SHP77 (cell line): Measurements from ENCODE around the gene CHRNA1.
A peak's percentile ranks its signal among the peaks of the same experiment; 100 is the strongest.

ENCODE experiments used
- DNase-seq, 2 experiments: peaks; one replicate each; lab custom pipeline; 2025; lab: John Stamatoyannopoulos, UW

Gene CHRNA1

DNA sequence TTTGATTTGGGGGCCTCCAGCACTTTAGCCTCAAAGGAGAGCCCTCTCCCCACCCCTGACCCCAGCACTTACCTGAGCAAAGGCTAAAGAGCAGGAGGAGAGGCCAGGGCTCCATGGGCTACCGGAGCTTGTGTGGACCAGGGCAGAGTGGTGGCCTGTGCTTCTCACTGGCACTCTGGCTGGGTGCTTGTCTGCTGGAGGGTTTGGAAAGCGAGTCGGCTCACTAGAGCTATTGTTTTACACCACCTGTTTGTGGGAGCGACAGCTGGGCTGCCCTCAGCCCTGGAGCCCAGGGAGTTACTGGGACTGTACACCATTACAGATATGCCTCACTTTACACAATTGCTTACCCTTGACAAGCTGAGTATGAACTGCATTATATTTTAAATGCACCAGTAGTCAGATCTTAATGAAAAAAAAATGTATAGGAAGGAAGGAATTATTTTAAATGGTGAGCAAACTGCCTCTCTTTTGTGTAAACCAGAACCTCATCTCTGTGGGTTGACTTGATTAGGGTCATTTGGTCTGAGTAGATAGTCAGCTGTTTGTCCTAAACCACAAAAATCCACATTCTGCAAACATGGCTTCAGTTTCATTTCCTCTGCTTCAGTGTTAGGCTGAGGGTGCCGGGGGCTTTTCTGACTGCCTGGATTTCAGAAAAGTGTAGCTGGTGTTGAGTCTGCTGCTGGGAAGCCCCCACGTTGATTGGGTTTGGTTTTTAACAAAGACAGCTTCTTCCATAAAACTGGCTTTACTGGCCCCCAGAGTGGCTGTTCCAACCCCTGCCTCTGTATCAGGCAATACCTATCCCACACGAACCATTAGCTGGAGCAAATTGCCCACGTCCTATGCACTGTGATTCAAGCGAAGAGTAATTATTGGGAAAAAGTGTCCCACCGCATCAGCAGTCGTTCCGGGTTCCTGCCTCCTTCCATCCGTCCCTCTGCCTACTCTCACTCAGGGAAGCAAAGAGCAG is at the start of gene CHRNA1:
Gene CHRNA1 (minus strand): TSS at position 193 of the 976 bp plus-strand sequence. CDS start 78 bp downstream, at position 115.
- DNase-seq = peak; percentile 54 to 74

DNA sequence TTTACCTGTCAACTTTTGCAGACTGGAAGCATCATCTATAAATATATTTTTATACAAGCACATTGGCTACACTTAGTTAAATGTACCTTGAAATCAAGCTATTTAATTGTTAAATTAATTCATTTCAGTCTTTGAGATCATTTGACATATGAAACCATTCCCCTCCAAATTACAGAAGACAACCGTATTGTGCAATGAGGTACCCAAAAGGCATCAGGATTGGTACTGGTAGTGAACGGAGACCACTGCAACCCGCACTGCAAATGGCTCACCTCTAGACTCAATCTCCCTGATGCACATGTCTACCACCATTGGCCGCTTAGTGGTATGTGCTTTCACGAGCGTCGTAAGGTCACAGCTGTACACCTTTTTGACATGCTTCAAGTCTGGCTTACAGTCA is 47.8 kb upstream of the CHRNA1 start:
- DNase-seq = no peak

DNA sequence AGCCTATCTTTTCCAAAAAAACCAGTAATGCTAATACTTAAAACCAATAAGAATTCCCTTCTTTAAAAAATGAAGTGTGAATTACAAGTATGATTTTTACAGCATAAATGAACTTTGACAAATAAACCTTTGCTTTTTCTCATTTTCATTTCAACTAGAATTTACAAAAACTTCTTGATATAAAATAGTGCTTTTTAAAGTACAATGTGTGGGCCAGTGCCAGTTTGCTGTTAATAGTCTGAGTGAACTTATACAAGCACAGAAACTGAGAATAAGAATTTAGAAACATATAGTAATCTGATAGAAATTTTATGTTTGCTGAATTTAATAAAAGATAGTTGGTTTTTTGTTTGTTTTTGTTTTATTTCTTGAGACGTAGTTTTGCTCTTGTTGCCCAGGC is 43.7 kb upstream of the CHRNA1 start:
- DNase-seq = no peak

DNA sequence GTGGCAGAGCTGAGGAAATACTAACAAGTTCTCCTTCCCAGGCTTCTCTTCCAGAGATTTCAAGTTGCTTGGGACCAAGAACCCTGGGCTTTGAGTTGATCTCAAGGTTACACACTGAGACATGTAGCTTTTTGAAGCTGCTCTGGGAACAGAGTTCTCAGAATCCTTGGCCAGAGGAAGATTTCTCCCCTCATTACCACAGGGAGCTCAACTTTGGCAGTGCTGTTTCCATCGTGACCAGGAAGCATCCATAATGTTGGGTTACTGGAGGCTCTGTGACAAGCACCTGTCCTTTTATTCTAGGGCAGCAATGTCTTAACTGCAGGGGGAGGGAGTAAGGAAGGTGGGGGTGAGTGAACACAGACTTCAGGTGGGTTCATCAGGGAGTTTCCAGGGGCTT is 41.5 kb upstream of the CHRNA1 start:
- DNase-seq = no peak

DNA sequence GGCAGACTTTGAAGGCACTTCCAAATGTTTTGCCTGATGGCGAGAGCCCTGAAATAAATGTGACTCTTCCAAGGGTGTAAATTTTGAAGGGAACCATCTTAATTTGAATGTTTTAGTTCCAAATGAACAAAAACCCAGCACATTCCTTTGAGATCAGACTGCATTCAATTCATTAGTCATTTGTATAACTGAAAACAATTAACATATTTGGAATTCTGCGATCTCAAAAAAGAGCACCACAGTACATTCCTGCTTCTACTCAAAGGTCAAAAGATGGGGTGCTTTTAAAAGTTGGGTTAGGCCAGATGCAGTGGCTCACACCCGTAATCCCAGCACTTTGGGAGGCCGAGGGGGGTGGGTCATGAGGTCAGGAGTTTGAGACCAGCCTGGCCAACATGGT is 38.2 kb upstream of the CHRNA1 start:
- DNase-seq = no peak

DNA sequence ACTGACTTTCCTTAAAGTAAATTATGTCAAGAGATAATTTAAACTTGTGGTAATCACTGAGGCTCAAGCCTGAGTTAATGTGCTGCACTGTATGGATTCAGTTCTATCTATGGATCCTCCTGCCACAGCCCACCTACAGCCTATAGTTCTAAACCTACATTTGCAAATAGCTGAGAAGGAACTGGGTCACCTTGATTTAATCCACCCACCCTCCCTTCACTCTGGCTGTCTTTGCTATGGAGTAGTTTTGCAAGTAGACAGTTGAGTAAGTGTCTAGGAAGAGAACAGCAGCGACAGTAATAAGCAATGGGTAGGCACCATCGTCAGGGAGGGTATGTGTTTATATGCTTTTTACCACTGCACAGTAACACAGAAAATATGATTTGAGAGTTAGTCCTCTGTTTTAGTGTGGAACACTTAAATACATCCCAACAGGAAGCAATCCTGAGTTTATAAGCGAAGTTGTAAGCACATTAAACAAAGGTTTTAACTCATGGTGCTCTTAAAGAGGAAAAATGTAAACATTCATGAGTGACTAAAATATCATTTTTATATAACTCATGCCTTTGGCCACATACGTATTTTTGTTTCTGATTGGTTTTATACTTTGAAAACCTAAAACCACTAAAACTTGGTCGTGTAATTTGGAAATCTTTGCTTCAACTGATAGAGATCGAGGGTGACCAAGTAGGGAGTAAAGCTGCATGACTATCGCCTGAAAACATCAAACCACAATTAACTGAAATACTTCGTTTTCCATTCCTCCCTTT is 36.3 kb upstream of the CHRNA1 start:
- no peak for DNase-seq

DNA sequence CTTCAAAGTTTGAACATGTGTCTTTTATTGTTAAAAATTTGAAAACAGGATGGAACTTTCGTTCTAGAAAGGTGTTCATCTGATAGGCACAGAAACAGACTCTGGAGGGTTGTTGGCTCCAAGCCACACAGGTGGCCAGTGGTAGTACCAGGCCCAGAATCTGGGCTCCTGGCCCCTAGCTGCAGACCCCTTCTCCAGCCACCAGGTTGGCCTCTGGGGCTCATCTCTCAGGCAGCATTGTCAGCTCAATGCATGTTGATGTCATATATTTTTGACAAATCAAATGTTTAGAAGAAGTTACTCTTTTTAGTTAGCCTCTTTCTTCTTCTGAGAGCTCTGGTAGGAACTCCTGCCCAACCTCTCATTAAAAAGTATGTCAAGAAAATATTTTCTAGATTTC is 34.5 kb upstream of the CHRNA1 start:
- no peak for DNase-seq

DNA sequence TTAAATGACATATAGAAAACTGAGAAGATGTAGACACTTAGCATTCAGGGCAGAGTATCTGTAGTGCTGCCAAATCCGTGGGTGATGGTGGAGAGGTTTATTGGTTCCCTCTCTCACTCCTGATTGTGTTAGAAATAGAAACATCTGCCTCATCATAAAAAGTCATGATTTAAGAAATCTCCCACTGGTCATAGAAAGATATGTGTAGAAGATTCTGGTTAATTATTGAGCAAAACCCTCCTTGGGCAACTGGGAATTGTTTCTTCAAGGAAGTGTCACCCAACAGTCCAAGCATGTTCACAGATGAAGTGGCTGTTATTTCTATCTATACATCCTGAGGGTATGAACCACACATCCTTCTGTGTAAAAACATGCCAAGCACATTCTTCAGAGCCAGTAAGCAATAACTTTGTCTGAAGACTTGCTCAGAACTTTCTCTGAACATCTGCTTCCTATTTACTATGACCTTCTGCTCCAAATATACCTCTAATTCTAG is 33.6 kb upstream of the CHRNA1 start:
- no peak for DNase-seq

DNA sequence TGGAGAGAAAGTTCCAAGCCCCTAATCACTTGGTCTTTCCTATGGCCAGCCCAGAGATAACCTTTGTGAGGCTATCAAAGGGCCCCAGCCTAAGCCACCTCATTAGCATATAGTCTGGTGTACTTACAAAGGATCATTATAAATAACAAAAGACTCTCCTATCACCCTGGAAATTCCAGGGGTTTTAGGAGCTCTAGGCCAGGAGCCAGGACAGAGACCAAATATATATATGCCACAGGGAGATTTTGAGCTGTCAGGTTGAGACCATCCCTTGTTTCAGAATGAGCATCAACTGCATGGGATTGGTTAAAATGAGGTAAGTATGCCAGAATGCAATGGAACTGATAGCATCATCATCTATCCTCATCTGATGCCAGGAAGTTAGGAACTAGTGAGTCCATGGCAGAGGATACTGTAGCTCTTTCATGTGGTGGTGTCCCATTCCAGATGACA is 32.1 kb upstream of the CHRNA1 start:
- DNase-seq = no peak

DNA sequence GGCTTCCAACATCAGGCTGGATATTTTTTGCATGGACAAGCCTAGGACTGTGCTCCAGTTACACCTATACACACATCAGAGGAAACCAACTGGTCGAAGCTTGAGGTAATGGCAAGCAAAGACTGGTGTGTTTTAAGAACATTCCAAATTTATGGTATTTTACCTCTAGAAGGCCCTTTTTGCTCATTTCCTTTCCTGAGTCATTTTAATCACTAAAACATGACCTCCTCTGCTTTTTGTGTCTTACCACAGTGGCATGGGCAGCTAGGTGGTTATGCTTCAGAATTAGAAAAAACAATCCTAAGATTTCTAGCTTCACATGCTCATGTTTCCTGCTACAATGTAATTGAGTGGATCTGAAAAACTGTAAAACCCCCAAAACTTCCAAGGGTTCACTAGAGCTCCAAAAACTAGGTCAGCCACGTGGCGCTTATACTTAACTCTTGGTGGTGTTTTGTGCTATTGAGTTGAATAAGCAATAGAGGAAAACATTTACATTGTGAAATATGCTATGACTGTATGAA is 30.6 kb upstream of the CHRNA1 start:
- DNase-seq = no peak

DNA sequence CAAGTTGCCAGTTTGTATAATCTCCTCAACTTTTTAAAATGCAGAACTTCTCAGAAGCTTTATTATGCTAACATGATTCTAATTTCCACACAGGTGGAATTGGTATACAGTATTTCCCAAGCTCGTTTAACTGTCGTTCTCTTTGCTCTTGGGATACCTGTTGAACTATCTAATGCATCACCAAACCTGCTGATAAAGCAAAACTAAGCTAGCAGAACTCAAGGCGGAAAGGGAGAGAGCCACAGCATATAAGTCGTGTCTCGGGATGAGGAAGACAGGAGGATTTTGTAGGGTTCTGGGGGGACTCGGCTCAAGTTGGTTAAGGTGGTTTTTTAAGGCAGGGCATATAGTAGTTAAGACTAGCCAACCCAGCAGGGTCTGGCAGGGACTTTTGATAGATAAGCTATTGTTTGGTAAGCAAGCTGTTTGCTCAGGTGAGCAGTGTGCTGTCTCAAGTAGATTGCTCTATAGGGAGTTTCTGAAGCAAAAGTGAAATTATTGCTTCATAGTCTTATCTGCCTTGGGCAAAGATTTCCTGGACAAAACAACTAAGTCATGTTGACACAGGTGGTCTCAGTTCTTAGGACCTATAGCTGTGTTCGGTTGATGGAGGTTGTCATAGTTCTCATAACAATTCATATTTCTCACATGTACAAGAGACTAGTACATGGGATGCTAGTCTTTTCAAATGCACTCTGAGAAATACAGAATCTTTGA is 28.2 kb upstream of the CHRNA1 start:
- DNase-seq = no peak

DNA sequence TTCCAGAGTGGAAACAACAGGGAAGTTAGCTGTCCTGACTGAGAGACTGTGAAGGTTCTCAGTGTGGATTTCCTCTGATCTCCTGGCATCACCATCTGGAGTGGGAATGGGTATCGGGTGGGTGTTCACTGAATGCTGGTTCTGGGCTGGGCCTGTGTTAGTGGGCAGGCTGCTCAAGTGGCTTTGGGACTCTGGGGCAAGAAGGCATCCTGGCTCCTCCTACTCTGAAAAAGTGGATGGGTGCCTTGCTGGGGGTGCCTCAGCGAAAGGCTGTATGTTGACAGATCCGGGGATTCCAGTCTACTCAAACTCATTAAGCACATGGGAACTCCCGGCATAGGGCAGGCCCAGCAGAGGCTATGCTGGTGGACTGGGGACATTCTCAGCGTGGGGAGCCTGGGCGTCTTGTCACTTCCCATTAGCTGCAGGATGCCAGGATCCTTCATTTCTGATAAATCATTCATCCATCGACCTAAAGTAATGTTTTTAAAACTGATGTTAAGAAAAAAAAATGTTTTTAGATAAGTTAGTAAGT is 27.5 kb upstream of the CHRNA1 start:
- DNase-seq = no peak

DNA sequence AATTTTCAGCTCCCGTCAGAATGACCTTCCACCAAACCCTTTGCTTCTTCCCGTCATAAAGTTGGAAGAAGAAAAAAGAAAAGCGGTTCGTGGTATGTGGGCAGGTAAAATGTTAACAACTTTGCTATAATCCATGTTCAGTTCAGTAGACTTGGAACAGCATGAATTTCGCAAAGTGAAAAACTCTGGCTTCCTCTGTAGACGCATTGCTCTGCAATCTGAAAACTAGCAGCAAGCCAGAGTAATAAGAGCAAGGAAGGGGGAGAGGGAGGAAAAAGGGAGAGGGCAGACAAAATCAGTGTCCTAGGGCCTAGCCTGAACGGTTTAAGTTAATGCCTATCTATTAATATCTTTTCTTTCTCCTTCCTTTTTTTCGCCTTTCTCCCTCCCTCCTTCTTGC is 26.7 kb upstream of the CHRNA1 start:
- DNase-seq = no peak

DNA sequence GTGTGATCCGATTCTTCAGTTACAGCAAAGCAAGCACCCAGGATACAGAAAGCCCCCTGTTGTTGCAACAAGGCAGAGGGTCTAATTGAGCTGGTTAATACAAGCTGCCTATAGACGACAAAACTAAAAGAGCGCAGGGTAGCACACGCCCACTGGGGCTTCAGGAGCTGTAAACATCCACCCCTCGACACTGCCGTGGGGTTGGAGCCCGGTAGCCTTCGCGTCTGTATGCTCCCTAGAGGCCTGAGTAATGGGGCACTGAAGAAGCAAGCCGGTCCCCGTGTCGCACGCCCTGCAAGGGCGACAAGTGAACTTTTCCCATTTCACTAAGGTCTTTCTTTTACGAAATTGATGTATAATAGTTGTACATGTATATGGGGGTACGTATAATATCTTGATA is 24.7 kb upstream of the CHRNA1 start:
- DNase-seq = no peak

DNA sequence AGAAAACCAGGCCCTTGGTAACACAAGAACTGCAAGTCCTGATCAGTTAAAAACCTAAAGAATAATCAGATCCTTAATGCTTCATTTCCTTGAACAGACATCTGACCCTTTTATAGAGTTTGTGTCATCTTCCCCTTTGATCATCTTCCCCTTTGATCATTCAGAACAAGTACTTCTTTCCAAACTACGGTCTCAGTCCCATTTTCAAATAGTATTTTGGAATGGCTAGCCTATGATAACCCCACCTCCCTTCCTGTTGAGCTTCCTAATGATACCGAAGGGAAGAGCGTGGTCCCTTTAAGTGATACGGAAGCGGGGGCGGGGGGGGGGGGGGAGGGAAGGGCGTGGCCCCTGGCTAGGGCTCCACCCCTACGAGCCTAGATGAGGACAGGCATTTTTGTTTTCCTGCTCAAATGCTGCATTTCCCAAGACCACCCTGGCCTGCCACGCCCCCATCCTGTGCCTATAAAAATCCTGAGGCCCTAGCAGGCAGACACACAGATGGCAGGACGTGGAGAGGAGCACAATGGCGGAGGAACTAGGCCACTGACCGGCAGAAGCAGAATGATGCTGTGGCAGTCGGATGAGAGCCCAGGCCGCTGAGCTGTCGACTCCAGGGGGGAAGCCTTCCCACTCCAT is 24.1 kb upstream of the CHRNA1 start:
- DNase-seq = peak in 1 of 2 experiments; percentile 1

DNA sequence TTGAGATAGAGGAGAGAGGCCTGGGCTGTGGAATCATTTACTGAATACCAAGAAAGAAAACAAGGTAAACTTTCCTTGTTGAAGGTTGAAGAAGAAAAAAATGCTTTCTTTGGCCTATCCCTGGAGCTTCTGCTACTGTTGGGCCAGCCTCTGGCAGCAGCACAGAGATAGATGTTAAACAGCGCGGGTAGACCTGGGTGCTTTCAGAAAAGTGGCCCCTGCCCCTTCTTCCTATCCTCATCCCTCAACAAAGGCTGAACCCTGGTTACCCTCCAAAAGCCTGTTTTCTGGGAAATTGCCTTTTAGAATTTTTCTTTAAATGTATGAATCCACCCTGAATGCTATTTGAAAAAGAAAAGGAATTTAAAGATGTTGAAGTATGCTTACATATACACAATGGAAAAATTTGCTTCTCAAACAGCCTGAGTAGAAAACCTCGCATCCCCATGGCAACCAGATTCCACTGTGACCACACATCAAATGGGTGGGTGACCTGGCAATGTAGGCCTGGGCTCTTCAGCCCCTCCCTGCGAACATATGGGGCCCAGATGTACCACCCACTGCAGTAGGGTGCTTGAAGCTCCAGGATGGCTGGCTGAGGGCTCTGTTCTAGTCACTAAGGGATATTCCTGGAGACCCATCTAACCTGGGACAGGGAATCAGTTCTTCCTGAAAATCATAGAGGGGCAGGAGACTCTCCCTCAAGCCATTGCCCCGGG is 23.4 kb upstream of the CHRNA1 start:
- DNase-seq = no peak

DNA sequence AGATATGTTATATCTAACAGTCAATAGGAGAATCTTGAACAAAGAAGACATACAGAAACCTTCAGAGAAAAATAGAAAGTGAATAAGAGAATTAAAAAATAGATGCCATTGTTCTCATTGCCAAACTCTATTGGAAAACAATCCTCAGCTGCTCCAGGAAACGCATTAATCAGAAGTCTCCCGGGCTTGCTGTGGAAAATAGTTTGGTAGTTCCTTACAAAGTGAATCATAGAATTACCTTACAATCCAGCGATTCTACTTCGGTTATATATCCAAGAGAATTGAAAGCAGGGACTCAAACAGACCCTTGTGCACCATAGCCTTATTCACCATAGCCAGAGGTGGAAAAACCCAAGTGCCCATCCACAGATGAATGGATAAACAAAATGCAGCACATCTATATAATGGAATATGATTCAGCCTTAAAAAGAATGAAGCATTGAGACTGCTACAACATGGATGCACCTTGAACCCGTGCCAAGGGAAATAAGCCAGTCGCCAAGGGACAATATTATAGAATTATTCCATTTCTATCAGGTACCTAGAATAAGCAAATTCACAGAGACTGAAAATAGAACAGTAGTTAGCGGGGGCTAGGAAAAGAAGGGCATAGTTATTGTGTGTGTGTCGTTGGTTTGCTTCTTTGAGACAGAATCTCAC is 21.9 kb upstream of the CHRNA1 start:
- no peak for DNase-seq

DNA sequence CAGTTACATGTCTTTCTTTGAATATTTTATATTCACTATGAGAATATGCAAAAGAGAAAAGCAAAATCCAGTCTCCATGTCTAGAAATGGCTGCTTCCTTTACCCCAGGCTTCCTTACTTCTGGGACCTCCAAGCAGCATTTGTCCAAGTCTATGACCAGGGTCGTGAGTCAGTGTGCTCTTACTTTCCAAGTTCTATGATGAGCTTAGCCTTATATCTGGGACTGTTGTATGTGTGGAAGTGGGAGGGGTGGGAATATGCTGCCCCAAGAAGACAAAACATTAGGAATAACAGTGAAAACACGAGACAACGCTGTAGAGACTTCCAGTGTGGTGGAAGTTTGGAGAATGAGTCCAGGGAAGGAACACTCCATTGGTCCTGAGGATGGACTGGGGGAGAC is 21.2 kb upstream of the CHRNA1 start:
- DNase-seq = no peak

DNA sequence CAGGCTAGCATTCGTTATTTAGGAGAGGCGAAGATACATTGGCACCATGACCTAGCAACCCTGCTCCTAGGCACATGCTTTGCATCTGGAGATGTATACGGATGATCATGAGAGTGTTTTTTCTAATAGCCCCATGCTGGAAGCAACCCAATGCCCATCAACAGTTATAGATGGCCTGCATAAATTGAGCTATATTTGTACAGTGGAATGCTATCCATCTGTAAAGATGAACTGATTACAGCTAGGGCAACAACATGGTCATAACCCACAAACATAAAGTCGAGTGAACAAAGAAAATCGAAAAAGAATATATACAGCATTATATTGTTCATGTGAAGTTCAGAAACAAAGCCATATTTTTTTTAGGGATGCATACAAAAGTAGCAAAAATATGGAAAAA is 20.6 kb upstream of the CHRNA1 start:
- no peak for DNase-seq

DNA sequence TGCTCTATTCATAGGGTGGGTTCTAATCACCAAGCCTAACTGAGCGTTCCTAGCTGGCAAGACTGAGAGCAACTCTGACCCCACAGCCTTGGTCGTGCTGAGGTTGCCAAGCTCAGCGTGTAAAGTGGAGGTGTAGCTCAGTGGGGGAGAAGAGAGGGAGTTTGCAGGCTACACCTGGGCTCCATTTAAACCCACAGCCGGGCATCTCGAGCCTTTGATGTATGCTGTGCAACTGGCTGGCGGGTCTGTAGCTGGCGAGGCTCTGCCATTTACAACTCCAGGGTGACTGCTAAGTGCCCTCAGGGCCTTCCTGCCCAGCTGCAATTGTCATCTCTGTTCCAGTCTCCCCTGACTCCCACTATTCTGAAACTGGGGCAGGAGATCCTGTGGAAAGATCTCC is 20.0 kb upstream of the CHRNA1 start:
- no peak for DNase-seq
